Activated CD8-positive, alpha-beta memory T cell treated with anti-CD3 and anti-CD28 coated beads for 4 hours (primary cell): ENCODE measurements around the gene MRPS2.

Source experiments
- DNase-seq, 2 donors: peaks; one replicate each; pipeline ENCODE4 v3.0.0-alpha.2; 2020; ENCODE audit warnings: low read depth in 2 of 2

MRPS2 gene

DNA sequence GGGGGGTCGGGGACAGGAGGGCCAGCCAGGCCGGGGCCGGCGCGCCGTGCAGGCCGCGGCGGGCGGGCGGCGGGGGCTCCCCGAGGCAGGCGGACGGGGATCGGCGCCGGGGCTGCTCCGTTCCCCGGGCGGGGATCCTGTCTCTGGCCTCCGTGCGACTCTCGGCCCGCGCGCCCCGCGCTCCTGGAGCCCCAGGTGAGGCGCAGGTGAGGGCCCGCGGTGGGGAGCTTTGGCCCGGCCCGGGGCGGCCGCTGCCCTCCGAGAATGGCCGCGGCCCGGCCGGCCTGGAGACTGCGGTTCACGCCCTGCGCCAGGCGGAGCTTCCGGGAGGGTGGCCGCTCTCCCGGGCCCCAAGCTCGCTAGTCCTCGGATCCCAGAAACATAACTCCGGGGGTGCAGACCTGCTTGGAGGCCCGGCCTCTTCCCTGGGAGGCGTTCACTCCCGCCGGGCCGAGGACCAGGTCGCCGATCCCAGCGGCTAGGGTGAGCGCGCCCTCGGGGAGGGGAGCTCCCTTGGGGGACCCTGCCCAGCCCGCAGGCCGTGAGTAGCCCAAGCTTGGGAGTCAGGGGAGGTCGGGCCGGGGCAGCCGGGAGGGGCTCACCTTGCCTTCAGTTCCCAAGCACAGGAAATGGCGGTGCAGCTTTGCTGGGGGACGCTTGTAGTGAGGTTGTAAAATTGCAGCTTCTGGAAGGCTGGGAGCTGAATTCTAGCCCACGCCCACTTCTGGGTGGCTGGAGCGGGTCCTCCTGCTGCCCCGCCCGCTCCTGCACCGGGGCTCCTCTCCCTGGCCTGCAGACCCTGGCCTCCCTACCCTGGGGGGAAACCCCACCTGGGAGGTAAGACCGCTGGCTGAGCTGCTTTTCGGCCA is 20.2 kb upstream of the MRPS2 start:
- DNase-seq, result no peak

DNA sequence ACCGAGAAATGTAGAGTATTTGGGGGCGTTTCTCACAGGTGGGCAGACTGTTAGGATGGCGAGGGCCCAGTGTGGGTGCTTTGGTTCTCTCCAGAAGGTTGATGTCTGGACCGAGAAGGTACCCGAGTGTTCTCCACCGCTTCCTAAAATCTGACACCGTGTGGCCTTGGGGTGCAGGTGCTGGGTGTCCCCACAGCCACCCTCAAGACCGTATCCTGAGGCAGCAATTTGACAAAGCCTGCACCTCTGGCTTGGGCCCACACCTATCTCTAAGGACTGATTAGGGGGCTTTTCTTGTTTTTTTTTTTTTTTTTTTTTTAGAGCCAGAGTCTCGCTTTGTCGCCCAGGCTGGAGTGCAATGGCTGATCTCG is 19.6 kb upstream of the MRPS2 start:
- no peak for DNase-seq

DNA sequence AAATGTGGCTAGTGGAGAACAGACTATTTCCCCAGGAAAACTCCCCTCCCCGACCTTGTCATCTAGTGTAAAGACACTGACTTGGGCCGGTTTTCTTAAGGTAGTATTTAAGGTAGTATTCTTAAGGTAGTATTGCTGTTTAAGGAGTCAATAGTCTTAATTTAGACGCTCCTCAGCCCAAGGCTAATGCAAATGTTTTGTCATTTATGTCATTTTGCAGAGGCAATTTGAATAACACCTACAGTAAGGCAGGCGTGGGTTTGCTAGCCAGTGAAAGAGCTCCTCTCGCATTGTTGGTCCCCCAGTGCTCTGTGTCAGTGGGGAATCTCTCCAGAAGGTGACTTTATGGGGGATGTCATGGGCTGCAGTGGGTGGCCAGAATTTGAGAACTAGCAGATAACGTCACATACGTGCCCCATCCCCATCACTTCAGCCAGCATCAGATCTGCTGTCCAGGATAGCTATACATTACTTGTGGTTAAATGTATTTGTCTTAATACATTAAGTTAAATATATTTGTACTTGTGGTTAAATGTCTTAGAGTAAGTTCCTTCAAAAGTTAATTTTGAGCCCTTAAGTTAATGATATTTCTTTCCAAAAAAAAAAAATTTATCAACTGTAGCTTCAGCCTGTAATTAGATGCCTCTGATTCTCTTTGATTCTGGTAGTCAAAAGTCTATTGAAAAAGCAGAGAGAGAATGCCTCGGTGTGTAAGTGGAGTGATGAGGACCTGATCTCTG is 18.3 kb upstream of the MRPS2 start:
- DNase-seq, result no peak

DNA sequence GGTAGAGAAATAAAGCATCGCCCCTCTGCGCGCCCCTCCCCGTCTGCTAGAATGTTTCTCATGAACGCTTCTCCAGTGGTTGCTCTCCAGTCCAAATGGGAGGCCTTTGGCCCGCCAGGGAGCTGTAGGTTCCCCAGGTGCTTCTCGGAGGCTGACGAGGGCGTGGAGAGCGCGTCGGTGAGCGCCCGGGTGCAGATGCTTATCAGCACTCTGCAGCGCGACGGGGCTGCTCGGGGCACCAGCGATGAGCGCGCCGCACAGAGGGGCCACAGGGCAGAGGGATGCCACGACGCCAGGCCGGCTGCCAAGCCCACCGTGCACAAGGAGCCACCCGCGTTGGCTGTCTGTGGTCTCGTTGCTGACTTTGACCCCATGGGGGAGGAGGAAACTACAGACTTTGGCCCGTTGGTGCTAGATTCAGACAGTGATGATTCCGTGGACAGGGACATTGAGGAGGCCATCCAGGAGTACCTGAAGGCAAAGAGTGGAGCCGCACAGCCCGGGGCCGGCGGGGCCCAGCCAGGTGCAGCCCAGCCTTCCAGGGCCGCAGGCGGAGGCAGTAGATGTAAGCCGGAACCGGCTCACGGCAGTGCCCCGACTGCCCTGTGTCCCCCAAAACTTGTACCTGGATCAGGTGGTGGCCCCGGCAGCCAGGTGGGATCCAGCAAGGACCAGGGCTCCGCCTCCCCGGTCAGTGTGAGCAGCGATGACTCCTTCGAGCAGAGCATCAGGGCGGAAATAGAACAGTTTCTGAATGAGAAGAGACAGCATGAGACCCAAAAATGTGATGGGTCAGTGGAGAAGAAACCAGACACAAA is 15.8 kb upstream of the MRPS2 start:
- no peak for DNase-seq

DNA sequence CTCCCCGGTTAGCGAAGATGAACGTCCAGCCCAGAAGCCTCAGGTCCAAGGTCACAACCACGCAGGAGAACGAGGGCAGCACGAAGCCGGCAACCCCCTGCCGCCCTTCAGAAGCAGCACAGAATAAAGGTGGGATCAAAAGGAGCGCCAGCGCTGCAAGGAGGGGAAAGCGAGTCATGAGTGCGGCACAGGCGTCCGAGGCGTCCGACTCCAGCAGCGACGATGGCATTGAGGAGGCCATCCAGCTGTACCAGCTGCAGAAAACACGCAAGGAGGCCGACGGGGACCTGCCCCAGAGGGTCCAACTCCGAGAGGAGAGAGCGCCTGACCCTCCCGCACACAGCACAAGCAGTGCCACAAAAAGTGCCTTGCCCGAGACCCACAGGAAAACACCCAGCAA is 15.1 kb upstream of the MRPS2 start:
- no peak for DNase-seq

DNA sequence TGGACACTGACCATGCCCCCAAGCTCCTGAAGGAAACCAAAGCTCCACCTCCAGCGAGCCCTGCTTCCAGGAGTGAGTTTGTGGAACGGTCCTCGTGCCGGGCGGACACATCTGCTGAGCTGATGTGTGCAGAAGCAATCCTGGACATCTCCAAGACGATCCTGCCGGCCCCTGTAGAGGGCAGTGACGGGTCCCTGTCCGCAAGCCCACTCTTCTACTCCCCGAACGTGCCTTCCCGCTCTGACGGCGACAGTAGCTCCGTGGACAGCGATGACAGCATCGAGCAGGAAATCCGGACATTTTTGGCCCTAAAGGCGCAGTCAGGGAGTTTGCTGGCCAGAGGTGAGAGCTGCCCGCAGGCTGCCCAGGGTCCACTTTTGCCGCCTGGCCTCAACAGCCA is 14.7 kb upstream of the MRPS2 start:
- DNase-seq, result no peak

DNA sequence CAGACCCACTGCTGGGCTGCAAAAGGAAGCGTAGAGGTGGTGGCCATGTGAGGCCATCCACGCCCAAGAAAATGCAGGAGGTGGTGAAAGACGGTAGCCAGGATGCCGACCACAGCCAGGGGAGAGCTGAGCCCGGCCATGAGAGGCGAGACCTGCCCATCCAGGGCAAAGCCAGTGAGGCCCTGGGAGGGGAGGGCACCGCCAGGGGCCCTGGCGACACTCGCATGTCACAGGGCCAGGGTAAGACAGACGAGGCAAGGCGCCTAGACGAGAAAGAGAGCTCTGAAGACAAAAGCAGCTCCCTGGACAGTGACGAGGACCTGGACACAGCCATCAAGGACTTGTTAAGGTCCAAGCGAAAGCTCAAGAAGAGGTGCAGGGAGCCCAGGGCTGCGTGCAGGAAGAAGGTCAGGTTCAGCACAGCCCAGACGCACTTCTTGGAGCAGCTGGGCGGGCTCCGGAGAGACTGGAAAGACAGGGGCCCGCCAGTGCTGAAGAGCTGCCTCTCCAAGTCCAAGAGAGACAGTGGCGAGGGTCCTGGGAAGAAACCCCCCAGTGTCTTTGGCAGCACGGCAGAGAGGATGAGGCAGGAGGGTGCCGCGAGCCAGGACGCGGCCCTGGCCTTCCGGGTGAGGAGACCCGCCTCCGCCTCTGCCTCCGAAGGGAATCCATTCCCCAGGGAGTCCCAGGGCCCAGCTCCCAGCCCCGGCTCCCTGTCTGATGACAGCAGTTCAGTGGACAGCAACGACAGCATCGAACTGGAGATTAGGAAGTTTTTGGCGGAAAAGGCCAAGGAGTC is 14.0 kb upstream of the MRPS2 start:
- no peak for DNase-seq

DNA sequence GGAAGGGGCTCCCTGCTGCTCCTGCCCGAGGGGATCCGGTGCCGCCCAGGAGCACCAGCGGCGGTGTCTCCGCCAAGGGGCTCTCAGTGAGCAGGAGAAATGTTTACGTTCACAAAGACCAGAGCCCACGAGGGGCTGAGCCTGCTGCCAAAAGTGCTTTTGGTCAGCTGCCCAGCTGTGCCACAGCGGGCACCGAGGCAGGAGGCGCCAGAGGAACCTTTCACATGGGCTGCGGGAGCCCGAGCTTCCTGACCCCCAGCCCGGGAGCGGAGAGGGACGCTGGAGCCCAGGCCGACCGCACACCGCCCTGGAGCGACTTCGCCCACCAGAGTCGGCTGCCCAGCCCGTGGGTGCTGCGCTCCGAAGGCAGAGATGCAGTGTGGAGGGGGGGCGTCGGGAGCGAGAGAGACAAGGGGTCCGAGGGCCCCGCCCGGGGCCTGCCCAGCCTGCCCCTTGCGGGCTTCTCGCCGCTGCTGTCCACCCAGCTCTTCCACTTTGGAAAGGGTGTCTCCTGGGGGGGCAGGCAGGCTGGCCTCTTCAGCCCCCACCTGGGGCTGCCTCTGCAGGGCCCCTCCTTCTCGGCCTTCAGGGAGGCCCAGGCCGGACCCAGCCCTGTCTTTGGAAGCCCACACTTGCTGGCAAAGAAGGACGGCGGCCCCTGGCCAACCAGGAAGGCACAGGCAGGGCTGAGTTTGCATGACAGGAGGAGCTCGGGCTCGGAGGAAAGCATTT is 13.0 kb upstream of the MRPS2 start:
- DNase-seq, result no peak

DNA sequence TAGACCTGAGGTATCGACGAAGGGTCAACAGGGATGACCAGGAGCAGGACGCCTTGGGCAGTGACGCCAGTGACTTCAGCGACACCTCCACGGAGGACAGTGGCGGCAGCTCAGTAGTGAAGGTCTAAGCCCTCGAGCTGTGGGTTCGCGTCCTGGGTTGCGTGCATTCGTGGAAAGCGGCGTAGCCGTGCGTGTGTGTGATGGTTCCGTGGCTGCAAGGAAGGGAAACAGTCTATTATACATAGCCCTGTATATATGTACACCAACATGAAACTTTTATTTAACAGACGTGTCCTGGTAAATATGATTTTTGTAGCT is 12.5 kb upstream of the MRPS2 start:
- DNase-seq, result no peak

DNA sequence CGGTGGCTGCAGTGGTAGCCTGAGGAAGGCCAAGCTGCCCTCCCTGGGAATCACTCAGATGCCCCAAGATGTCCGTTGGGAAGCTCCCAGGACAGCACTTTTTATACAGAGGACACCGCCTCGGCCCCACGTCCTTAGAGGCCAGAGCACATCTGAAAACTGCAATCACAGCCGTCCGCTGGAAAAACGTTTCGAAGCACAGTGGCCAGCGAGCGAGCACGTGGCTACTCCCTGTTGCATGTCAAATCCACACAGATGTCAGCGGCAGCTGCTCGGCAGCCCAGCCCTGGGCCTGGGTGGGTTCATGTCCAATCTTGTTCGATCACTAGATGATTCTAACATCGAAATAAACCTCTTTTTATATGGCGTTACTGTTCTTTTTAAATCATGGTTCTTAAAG is 12.0 kb upstream of the MRPS2 start:
- no peak for DNase-seq

DNA sequence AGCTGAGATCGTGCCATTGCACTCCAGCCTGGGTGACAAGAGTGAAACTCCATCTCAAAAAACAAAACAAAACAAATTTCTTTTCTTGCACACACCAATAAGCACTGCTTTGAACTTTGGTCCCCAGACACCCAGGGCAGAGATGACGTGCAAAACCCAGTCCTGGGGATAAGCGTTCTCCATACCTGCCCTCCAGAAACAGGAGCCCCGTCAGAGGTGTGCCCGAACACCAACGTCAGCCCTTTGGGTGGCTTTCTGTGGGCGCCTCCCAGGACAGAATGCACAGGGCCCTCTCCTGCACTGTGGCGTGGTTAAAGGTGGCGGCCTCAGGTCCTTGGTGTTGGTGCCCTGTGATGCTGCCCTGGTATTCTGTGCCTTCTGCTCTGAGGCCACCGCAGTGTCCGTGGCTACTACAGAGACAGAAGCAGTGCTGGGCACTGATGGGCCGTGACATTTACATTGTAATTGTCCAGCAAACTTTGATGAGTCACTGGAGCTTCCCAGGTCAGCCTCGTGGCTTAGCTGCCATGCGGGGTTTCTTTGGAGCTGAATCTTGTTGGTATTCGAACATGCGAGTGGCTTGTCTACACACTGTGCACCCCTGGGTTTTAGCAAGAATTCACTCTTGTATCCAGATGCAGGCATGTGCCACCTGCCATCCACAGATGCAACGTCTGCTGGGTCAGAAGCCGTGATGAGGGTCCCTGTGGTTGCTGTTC is 11.1 kb upstream of the MRPS2 start:
- DNase-seq, result no peak

DNA sequence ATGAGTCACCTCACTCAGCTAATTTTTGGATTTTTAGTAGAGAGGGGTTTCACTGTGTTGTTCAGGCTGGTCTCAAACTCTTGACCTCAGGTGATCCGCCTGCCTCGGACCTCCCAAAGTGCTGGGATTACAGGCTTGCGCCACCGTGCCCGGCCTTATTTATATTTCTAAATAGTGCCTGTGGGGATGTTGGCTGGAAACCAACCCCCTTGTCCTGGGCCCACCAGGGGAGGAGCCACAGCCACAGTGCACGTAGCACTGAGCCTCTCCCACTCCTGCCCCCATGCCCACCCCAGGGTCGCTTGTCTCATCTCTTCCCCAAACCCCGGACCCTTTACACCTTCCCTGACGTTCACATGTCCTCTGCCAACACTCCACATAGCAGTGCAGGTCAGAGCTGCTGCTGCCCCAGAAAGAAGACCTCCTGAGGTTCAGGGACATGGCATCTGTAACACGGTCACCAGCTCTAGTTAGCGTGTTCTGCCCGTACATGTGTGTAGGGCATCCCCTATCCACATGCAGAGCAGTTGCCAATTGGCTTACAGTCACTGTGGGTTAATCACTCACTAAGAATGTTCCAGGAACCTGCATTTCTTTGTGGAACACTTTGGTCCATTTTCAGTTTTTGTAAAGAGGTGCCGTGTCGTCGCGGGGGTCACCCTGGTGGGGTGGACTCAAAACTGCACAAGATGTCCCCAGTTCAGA is 10.2 kb upstream of the MRPS2 start:
- no peak for DNase-seq

DNA sequence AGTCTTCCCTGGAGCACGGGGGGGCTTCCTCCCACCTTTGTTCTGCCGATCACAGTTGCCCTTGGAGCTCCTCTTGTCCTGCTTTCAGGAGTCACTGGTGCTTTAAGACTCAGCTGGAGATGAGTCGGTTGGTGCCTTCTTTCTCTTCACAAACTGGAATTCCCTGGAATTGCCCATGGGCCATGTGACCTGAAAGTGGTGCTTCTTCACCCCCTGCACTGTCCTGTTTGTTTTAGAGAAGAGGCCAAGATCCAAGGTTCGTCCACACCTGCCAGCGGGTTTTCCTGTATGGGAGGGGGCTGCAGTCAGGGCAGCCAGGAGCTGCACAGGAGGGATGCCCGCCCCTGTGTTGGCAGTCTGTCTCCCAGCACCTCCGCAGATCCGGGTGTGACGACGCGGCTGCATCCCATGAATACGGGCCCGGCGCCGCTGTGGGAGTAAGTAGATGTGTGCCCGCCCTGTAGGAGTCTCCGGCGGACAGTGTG is 9.5 kb upstream of the MRPS2 start:
- no peak for DNase-seq

DNA sequence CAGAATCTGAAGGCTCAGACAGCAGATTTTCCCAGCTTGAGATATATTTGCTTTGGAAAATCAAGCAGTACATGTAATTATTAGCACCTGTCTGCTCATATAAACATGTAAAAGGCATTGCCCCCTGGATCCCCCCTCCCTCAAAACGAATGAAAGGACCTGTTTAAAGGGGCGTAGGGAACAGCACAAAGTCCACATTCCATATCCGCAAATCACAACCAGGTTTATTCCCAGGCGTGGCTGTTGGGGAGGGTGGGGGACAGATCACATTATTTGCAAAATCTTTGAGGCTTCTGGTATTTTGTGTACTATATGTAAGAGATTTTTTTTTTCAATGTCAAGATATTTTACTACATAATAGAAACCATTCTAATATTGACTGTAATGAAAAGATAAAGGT is 8.7 kb upstream of the MRPS2 start:
- DNase-seq, result no peak

DNA sequence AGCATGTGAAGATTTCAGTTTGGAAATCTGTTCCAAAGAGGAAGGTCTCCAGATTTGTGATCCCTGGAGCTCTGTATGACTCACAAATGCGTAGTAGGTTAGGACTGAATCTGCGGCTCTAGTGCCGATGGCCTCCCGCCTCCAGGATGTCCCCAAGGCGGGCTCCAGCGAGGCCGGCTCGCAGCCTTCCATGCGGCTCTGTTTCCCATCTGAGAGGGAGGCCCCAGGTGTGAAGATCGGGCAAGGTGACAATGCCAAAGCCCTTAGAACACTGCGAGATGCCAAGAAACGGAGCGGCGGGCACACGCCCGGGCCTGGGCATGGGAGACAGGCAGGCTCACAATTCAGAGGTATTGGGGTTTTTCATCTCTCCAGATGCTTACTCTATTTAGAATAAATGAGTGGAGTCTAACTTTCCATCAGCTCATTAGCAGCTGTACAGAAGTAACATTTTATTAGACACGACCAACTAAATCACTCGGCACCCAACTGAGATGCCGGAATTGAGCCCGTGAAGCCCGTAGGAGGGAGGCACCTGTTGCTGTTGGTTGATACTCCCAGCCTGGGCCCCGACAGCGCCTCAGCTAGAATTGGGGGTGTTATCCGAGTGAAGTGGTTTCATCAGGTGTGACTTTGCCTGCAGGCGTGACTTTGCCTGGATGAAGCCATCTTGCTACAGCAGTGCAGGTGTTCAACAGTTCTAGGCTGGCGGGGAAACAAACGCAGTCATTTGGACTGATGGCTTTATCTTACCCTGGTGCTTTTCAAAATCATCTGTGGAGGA is 7.4 kb upstream of the MRPS2 start:
- DNase-seq, result no peak

DNA sequence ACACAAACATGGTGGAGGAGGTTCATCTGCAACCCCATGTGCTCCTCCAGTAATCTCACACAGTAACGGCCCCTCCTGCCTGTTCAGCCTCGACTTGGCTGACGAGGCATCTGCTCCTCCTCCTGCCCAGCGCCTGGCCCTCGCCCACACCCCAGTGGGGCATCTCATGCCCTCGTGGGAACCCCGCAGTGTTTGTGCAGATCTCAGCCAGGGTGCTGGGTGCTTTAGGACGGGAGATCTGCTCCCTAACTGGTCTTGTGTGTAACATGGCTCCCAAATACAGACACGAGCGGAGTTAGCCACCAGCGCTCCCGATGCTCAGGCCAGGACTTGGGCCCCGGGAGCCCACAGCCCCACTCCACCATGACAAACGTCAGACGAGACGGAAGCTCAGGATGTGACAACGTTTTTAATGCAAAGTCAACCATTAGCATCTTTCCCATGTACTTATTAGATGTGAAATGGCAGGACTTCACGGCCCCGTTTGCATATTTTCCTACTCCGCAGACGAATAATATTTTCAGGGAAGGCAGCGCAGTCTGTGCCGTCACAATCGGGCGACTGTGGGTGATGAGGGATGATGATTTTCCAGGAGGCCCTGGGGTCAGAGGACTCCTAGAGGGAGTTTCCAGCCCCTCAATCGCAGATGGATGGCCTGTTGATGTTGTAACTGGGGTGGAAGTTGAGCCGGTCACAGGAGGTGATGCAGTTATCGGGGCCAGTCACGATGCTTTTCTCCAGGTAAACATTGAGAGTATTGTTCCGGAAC is 5.5 kb upstream of the MRPS2 start:
- DNase-seq, result no peak

DNA sequence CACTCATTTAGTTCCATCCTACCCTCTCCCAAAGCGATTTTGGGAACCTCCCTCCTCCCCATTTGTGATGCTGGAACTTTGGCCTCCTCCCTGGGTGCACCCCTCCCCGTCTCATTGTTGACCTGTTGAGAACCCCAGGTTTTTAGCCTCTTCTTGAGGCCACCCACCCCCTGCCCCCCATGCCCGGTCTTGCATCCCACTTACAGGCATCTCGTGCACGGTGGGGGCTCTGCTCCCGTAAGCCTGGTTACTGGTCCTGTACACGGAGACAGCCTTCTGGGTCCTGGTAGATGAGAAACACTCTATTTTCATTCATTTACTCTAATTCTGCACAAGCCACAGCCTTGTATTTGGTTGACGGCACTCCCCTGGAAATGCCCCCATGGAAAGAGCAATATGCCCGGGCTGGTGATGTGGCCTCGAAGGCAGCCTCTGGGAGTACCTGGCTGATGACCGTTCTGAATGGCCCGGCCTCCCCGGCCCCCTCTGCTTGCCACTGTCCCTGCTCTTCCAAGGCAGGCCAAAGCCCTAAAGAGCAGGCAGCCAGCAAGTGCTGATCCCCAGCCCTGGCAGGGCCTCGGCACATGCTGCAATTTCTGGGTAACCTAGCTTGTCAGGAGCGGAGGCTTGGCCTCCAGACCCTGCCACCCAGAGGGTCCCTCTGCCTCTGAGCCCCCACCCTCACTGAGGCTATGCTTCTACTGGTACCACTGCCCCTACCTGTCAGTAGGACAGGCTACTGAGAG is 1.9 kb upstream of the MRPS2 start:
- no peak for DNase-seq
